ENCODE measurements around the gene LEMD2.

GRCh38 chr6:33827546-33828451, 38.9 kb upstream of the LEMD2 start:
- TF ChIP-seq POLR2A (IDR thresholded peaks at IDR 0.05) (no peak), CTCF (IDR thresholded peaks at IDR 0.05) (no peak), POLR2AphosphoS5 (IDR thresholded peaks at IDR 0.05) (no peak)
